ENCODE measurements around the gene EPHA10.
"Not testable (repeated sequence)": the region's sequence is repeated elsewhere in the genome, so short reads cannot be mapped to it uniquely, and the experiment has no call there.

The EPHA10 gene

DNA sequence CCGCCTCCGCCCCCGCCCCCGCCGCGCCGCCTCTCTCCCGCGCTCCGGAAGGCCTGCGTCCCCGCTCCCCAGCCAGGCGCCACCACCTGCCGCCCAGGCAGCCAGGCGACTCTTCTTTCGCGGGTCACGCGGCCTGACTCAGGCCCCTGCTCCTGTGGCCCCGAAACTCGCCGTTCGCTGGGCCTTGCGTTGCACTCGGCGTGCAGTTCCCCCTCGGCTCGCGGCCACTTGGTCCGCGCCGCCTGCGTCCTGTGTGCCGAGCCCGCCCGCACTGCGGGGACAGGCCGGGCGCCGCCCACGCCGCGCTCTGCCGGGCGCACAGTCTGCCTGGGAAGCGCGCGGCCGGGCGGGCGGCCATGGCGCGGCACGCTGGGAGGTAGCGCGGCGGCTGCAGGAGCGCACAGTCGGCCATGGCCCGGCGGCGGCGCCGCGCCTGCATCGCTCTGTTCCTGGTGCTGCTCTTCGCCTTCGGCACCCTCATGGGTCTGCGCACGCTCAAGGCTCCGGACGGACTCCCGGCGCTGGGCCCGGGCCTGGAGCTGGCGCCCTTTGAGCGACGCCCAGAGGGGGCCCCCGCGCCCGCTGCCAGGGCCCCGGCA is 29.0 kb upstream of the EPHA10 start, which contains the start of gene MANEAL:
TSS of gene MANEAL (plus strand) at position 75 of the 599 bp plus-strand sequence. CDS start at position 411, 336 bp downstream.
- Mint-ChIP-seq H3K9me3 (ENCODE audit: low read depth) (no peaks in the 10 kb centered on the region), H3K27ac (no peak within 1 kb of the TSS), H3K27me3 (peaks cover 17% of the 10 kb centered on the region), H3K36me3 (no peaks in the 10 kb centered on the region), H3K4me3 (peak within 1 kb of the TSS; percentile 77), H3K4me1 (ENCODE audit: low read depth) (peaks cover 8% of the 10 kb centered on the region)

DNA sequence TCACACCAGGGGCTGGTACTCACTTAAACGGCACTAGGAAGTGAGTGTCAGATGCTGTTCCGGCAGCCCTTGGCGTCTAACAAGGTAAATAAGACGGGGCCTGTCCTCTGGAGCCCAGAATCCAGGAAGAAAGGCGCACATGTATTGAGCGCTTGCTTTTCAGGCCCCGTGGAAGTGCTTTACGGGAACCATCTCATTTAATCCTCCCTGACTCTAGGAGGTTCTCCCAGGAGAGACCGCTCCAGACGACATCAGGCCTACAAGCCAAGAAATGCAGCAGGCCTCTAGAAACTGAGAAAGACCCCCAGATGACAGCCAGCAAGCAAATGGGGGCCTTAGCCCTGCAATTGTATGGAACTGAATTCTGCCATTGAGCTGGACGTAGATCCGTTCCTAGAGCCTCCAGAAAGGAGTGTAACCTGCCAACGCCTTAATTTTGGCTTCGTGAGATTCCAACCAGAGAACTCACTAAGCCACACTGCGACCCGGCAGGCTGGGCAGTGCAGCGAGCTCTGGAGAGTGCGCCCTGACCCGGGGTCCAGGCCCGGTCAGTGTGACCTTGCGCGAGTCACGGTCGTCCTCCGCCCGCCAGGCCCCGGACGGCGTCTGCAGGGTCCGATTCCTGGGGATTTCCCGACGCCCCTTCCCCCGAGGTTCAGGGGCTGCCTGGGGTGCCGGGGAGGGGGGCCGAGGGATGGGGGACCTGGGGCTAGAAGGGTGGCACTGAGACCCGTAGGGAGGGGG is 28.2 kb upstream of the EPHA10 start:
- peaks cover 8% of the 10 kb centered on the region for H3K4me1 Mint-ChIP-seq (ENCODE audit: low read depth)
- H3K27ac Mint-ChIP-seq: no peak overlapping the region
- H3K4me3 Mint-ChIP-seq: peak overlapping the region; percentile 47
- no peaks in the 10 kb centered on the region for H3K36me3 Mint-ChIP-seq
- H3K9me3 Mint-ChIP-seq (ENCODE audit: low read depth): no peaks in the 10 kb centered on the region
- H3K27me3 Mint-ChIP-seq: peaks cover 20% of the 10 kb centered on the region

DNA sequence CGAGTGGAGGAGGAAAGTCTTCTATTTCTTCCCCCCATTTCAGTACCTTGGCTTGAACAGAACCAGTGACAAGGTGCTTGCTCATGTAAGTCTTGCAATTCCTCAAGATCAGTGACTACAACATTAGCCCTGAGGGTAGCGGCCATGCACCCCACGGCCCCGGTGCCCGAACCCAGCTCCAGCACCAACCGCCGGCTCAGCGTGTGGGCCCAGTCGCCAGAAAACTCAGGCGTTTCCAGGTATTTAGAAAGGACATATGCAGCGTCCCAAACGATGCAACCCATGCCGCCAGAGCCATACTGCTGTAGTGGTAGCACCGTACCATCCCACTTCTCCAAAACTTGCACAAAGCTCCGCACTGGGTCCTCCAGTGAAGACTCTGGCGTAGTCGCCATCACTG is 17.6 kb upstream of the EPHA10 start:
- H3K4me1 Mint-ChIP-seq (ENCODE audit: low read depth): peaks cover under 1% of the 10 kb centered on the region
- H3K9me3 Mint-ChIP-seq (ENCODE audit: low read depth): no peaks in the 10 kb centered on the region
- no peaks in the 10 kb centered on the region for H3K36me3 Mint-ChIP-seq
- no peak overlapping the region for H3K27ac Mint-ChIP-seq
- H3K27me3 Mint-ChIP-seq: peaks cover 9% of the 10 kb centered on the region
- H3K4me3 Mint-ChIP-seq: no peak overlapping the region

GRCh38 chr1:37778654-37779053 is 13.7 kb upstream of the EPHA10 start:
- Mint-ChIP-seq H3K4me1 (ENCODE audit: low read depth) (peaks cover 4% of the 10 kb centered on the region), H3K27ac (no peak overlapping the region), H3K9me3 (ENCODE audit: low read depth) (no peaks in the 10 kb centered on the region), H3K27me3 (peaks cover 3% of the 10 kb centered on the region), H3K36me3 (no peaks in the 10 kb centered on the region), H3K4me3 (no peak overlapping the region)

DNA sequence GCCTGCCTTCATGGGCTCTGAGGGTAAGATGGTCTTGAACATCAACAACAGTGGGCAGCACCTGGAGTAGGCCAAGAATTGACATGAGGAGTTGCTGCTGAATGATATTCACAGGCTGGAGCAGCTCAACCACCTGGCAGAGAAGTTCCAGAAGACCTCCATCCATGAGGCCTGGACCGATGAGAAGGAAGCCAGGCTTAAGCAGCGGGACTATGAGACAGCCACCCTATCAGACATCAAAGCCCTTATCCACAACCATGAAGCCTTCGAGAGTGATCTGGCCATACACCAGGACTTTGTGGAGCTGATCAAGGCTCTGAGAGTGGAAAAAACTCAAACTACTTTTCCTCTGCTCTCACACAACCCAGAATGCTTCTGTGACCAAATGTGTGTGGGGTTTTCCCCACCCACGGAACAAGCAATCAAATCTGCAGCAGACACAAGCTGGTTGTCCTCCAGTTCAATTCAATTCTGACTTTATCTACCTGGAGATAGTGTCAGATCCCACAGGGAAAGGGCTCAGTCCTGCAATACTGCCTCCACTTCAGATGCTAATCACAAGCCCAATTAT is 12.1 kb upstream of the EPHA10 start:
- no peak overlapping the region for H3K27ac Mint-ChIP-seq
- H3K9me3 Mint-ChIP-seq (ENCODE audit: low read depth): no peaks in the 10 kb centered on the region
- peaks cover 3% of the 10 kb centered on the region for H3K27me3 Mint-ChIP-seq
- no peak overlapping the region for H3K4me3 Mint-ChIP-seq
- H3K4me1 Mint-ChIP-seq (ENCODE audit: low read depth): peaks cover 4% of the 10 kb centered on the region
- no peaks in the 10 kb centered on the region for H3K36me3 Mint-ChIP-seq

GRCh38 chr1:37771440-37771839 is 6.5 kb upstream of the EPHA10 start:
- not testable (repeated sequence) for H3K27ac Mint-ChIP-seq; H3K9me3 Mint-ChIP-seq (ENCODE audit: low read depth); H3K4me3 Mint-ChIP-seq; H3K4me1 Mint-ChIP-seq (ENCODE audit: low read depth); H3K36me3 Mint-ChIP-seq
- H3K27me3 Mint-ChIP-seq: peaks cover 25% of the 10 kb centered on the region

GRCh38 chr1:37767488-37767887 is 2.6 kb upstream of the EPHA10 start:
- no peaks in the 10 kb centered on the region for H3K36me3 Mint-ChIP-seq
- H3K4me1 Mint-ChIP-seq (ENCODE audit: low read depth): peaks cover 14% of the 10 kb centered on the region
- peaks cover 4% of the 10 kb centered on the region for H3K9me3 Mint-ChIP-seq (ENCODE audit: low read depth)
- peaks cover 51% of the 10 kb centered on the region for H3K27me3 Mint-ChIP-seq
- no peak overlapping the region for H3K4me3 Mint-ChIP-seq
- no peak overlapping the region for H3K27ac Mint-ChIP-seq

GRCh38 chr1:37765916-37766664 is 1.2 kb upstream of the EPHA10 start:
- Mint-ChIP-seq H3K4me3 (peak overlapping the region; percentile 23), H3K4me1 (ENCODE audit: low read depth) (peaks cover 14% of the 10 kb centered on the region), H3K27ac (no peak overlapping the region), H3K9me3 (ENCODE audit: low read depth) (peaks cover 4% of the 10 kb centered on the region), H3K36me3 (no peaks in the 10 kb centered on the region), H3K27me3 (peaks cover 56% of the 10 kb centered on the region)

- no peak overlapping the region for H3K27ac Mint-ChIP-seq
- peaks cover 14% of the 10 kb centered on the region for H3K4me1 Mint-ChIP-seq (ENCODE audit: low read depth)
- H3K27me3 Mint-ChIP-seq: peaks cover 48% of the 10 kb centered on the region
- H3K36me3 Mint-ChIP-seq: no peaks in the 10 kb centered on the region
- peak overlapping the region; percentile 20 for H3K4me3 Mint-ChIP-seq
- peaks cover 4% of the 10 kb centered on the region for H3K9me3 Mint-ChIP-seq (ENCODE audit: low read depth)
These were observed 500 bp downstream of the EPHA10 start for GRCh38 chr1:37764414-37764825.

- H3K27ac Mint-ChIP-seq: no peak overlapping the region
- H3K4me1 Mint-ChIP-seq (ENCODE audit: low read depth): peaks cover 14% of the 10 kb centered on the region
- H3K27me3 Mint-ChIP-seq: peaks cover 46% of the 10 kb centered on the region
- H3K9me3 Mint-ChIP-seq (ENCODE audit: low read depth): peaks cover 4% of the 10 kb centered on the region
- no peaks in the 10 kb centered on the region for H3K36me3 Mint-ChIP-seq
- H3K4me3 Mint-ChIP-seq: no peak overlapping the region
These were observed 1.0 kb downstream of the EPHA10 start for GRCh38 chr1:37763791-37764413.

DNA sequence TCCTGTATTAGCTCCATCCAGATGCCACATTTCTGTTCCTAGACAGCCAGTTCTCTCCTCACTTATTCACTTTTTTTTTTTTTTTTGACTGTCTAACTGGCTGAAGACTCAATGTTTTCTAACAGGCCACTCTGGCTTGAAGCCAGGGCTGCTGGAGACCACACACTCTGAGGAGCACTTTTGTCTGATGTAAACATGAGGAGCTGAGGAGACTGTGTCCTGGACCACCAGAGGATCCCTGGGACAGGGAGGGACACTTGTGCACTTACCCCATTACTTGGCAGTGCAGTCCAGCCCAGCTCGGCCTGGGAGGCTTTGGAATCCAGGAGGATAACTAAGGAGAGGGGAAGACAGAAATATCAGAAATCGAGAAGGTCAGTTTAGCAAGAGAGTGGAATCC is 2.4 kb downstream of the EPHA10 start:
- Mint-ChIP-seq H3K27me3 (peaks cover 38% of the 10 kb centered on the region), H3K27ac (no peak overlapping the region), H3K4me3 (no peak overlapping the region), H3K9me3 (ENCODE audit: low read depth) (peaks cover 4% of the 10 kb centered on the region), H3K36me3 (no peaks in the 10 kb centered on the region), H3K4me1 (ENCODE audit: low read depth) (peaks cover 14% of the 10 kb centered on the region)

- Mint-ChIP-seq H3K4me3 (no peak overlapping the region), H3K27me3 (peaks cover 32% of the 10 kb centered on the region), H3K36me3 (no peaks in the 10 kb centered on the region), H3K9me3 (ENCODE audit: low read depth) (peaks cover 4% of the 10 kb centered on the region), H3K27ac (no peak overlapping the region), H3K4me1 (ENCODE audit: low read depth) (peaks cover 12% of the 10 kb centered on the region)
These were observed 3.4 kb downstream of the EPHA10 start for GRCh38 chr1:37761416-37762095.

- Mint-ChIP-seq H3K27me3 (peaks cover 21% of the 10 kb centered on the region), H3K36me3 (no peaks in the 10 kb centered on the region), H3K27ac (no peak overlapping the region), H3K4me3 (no peak overlapping the region), H3K4me1 (ENCODE audit: low read depth) (peaks cover 4% of the 10 kb centered on the region), H3K9me3 (ENCODE audit: low read depth) (peaks cover under 1% of the 10 kb centered on the region)
These were observed 5.5 kb downstream of the EPHA10 start for GRCh38 chr1:37759451-37759850.

GRCh38 chr1:37755951-37756560 is 8.9 kb downstream of the EPHA10 start:
- no peak overlapping the region for H3K4me3 Mint-ChIP-seq
- no peaks in the 10 kb centered on the region for H3K9me3 Mint-ChIP-seq (ENCODE audit: low read depth)
- H3K27ac Mint-ChIP-seq: no peak overlapping the region
- no peaks in the 10 kb centered on the region for H3K36me3 Mint-ChIP-seq
- peaks cover 8% of the 10 kb centered on the region for H3K4me1 Mint-ChIP-seq (ENCODE audit: low read depth)
- H3K27me3 Mint-ChIP-seq: peaks cover 13% of the 10 kb centered on the region
